ENCODE measurements around the gene MCTP1.

MCTP1 gene

GRCh38 chr5:95070453-95070852 lies 214.4 kb downstream of the MCTP1 start:
- no peak for DNase-seq

- DNase-seq, result no peak
Observed at GRCh38 chr5:95069948-95070347, 214.9 kb downstream of the MCTP1 start.

- no peak for DNase-seq
Observed at GRCh38 chr5:95069021-95069420, 215.9 kb downstream of the MCTP1 start.

GRCh38 chr5:95068289-95068910 lies 216.5 kb downstream of the MCTP1 start:
- no peak for DNase-seq

- DNase-seq, result no peak
Observed at GRCh38 chr5:95066048-95066447, 218.8 kb downstream of the MCTP1 start.

GRCh38 chr5:95063492-95063891 lies 221.4 kb downstream of the MCTP1 start:
- DNase-seq, result no peak

- DNase-seq, result no peak
Observed at GRCh38 chr5:95060098-95060497, 224.8 kb downstream of the MCTP1 start.

GRCh38 chr5:95059636-95060035 lies 225.3 kb downstream of the MCTP1 start:
- DNase-seq, result no peak

GRCh38 chr5:95057615-95058014 lies 227.3 kb downstream of the MCTP1 start:
- no peak for DNase-seq

GRCh38 chr5:95053253-95053652 lies 231.6 kb downstream of the MCTP1 start:
- DNase-seq, result no peak

- DNase-seq, result no peak
Observed at GRCh38 chr5:95050708-95051107, 234.2 kb downstream of the MCTP1 start.

GRCh38 chr5:95048628-95049027 lies 236.3 kb downstream of the MCTP1 start:
- DNase-seq, result no peak

- no peak for DNase-seq
Observed at GRCh38 chr5:95045181-95045965, 239.5 kb downstream of the MCTP1 start.

- DNase-seq, result no peak
Observed at GRCh38 chr5:95044096-95044495, 240.8 kb downstream of the MCTP1 start.

- no peak for DNase-seq
Observed at GRCh38 chr5:95043648-95044047, 241.2 kb downstream of the MCTP1 start.

GRCh38 chr5:95043234-95043633 lies 241.7 kb downstream of the MCTP1 start:
- no peak for DNase-seq

- no peak for DNase-seq
Observed at GRCh38 chr5:95042037-95042436, 242.9 kb downstream of the MCTP1 start.

- no peak for DNase-seq
Observed at GRCh38 chr5:95035891-95036685, 248.8 kb downstream of the MCTP1 start.

- DNase-seq, result no peak
Observed at GRCh38 chr5:95032801-95033200, 252.1 kb downstream of the MCTP1 start.

GRCh38 chr5:95029569-95030366 lies 255.1 kb downstream of the MCTP1 start:
- DNase-seq, result no peak

- DNase-seq, result no peak
Observed at GRCh38 chr5:95027775-95028174, 257.1 kb downstream of the MCTP1 start.

- no peak for DNase-seq
Observed at GRCh38 chr5:95027151-95027721, 257.7 kb downstream of the MCTP1 start.

GRCh38 chr5:95026718-95027117 lies 258.2 kb downstream of the MCTP1 start:
- no peak for DNase-seq

All from SIG-M5 (cell line).